ENCODE results near the gene CAPZB.
A peak's percentile ranks its signal among the peaks of the same experiment; 100 is the strongest.

The CAPZB gene

GRCh38 chr1:19404748-19405147, 80.6 kb downstream of the CAPZB start:
- DNase-seq: no peak

DNA sequence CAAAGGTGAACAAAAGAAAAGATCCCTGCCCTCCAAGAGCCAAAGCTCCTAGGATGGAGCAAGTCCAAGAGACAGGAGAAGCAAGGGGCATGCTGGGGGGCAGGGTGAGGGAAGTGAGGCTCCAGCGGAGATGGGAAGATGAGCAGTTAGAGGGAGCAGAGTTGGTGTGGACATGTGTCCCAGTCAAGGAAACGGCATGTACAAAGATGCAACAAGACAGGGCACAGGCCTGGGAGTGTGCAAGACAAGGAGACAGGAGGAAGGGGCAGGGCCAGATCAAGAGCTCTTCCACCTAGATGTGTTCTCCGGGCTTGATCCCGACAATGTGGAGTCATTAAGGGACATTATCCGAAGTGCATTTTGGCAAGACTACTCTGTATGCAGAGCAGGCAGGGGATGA, 82.1 kb downstream of the CAPZB start:
- DNase-seq: no peak

DNA sequence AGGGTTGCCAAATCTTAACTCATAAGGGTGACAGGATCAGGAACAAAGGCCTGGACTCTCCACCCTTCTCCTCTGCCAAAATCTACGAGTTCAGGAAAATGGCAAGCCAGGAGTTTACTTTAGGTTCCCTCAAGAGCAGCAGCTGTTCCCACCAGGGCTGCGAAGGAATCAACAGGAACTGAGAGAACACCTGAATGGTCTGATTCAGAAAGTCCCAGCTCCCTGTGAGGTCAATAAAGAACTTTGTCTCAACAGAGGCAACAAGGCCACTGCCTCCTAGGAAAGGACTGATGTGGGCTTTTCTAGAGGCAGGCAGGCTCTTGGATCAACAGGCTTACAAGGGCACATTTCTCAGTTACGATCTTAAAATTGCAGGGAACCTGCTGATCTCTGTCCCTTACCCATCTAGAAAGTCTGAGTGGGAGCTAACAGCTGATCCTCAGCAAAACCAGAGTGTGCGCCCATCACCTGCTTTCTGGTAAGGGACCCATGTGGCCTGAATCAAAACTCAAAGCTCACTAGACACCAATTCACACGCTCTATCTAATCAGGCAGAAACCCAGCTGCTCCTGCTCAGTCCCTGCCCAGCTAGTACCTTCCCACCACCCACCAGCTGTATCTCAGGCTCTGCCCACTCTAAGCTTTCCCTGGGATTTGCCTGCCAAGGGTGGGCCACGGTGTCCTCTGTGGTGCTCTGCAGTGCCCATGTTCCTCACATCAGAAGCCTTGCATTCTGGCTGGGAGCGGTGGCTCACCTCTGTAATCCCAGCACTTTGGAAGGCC, 83.1 kb downstream of the CAPZB start:
- no peak for DNase-seq

DNA sequence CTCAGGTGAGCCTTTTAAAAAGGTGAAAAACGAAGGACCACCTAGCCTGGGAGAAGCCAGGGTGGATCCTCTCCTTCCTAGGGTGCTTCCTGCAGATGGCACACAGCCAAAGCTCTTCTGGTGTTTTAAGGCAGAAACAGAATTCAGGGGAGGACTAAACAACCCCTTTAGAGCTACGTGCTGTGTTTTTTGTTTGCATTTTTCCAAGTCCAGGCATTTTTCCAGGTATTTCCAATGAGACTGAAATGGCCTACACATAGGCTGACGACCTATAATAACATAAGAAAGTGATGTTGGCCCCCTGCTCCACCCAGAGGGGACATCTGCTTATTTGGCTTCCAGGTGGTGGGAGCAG, 83.8 kb downstream of the CAPZB start:
- no peak for DNase-seq

- DNase-seq: no peak
These were observed 84.3 kb downstream of the CAPZB start for GRCh38 chr1:19400875-19401534.

DNA sequence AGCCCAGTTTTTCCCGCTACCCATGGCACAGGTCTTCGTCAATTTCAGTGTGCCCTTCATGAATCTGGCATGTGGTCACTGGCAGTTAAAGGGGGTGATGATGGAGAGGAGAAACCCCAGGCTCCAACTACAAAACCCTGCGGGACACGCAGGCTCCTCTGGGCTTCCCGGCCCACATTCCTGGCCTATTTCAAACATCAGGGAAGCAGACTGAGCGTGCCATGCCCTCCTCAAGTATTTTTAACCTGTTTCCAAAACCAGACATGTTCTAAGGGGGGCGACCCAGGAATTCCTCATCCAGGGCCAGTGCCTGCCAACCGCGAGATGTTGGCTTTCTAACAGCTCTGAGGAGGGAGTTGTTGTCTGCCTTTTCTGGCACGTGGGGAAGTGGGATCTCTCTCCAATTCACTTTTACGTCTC, 85.1 kb downstream of the CAPZB start:
- DNase-seq: no peak

- no peak for DNase-seq
These were observed 87.0 kb downstream of the CAPZB start for GRCh38 chr1:19398309-19398760.

DNA sequence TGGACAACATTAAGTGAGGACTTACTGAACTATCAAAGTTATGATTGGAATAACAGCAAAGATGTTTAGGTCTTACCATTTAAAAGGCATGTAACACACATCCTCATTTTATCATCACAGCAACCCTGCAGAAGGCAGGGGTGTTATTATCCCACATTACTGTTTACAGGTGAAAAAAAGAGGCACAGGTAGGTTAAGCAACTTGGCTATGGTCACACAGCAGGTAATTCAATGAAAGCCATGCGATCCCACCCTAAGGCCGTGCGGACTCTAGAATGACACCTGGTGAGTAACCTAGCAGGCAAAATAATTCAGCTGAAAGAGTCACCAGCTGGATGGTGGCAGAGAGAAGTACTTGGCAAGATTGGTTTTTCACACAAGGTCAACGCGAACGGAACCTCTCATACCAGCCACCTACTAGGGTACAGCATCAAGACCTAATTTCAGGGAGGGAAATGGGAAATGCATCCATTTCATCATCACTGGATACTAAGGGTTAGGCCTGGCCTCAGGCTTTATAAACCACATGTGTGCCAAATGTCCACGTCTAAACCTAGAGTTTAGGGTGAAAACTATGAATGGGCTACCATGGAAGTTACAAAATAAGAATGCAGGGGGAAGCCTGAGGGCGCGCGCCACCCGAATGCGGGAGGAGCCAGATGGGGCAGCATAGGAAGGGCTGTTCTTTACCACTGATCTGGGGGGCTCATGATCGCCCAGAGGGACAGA, 88.0 kb downstream of the CAPZB start:
- DNase-seq: no peak

DNA sequence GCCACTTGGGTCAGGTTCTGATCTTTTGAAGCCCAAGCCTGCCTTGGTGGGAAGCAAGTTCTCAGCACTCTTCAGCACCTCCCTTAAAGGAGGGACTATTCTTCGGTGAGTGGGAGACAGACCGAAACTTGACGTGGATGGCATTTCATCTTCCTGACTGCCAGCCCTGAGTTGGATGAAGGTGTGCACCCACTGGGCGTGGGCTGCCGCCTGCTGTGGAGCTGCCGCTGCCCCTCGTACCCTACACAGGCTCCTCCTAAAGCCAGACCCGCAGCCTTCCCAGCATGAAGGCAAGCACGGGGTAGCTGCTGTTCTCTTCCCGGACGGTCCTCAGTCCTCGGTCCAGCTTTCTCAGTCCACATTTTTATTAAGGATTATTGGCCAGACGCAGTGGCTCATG, 89.1 kb downstream of the CAPZB start:
- no peak for DNase-seq

- DNase-seq: no peak
These were observed 89.6 kb downstream of the CAPZB start for GRCh38 chr1:19395678-19396192.

DNA sequence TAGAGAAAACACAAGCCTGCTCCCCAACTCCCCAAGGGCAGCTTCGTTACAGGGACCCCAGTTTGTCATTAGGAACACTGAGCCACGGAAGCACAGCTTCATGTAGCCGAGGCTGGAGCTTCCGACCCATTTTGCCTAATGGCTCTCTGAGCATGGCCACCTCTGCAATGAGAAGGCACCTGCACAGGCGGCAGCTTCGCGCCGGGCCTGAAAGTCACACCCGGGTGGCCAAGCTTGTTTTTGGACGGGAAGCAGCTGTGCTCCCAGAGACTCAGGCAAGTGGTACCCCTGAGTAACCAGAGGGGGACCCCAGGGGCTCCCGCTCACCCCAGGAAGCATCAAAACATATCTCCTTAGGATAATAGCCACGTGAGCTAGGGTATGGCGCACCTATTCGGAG, 92.3 kb downstream of the CAPZB start:
- DNase-seq: no peak

DNA sequence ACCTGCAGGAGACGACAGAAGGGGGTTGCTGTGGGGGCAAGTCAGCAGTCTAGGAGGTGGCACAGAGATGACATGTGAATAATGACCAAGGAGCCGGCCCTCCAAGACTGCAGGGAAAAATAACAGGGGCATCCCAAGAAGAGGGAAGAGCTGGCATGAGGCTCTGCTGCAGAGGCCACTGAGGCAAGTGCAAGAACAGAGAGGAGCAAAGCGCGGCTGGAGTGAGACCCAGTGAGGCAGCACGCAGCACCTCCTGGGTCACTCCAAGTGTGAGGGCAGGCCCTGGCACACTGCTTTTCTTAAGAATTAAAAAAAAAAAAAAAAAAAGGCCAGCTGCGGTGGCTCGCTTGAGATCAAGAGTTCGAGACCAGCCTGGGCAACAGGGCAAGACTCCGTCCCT, 93.1 kb downstream of the CAPZB start:
- DNase-seq: no peak

- no peak for DNase-seq
These were observed 93.8 kb downstream of the CAPZB start for GRCh38 chr1:19391596-19391981.

- no peak for DNase-seq
These were observed 94.3 kb downstream of the CAPZB start for GRCh38 chr1:19390901-19391595.

DNA sequence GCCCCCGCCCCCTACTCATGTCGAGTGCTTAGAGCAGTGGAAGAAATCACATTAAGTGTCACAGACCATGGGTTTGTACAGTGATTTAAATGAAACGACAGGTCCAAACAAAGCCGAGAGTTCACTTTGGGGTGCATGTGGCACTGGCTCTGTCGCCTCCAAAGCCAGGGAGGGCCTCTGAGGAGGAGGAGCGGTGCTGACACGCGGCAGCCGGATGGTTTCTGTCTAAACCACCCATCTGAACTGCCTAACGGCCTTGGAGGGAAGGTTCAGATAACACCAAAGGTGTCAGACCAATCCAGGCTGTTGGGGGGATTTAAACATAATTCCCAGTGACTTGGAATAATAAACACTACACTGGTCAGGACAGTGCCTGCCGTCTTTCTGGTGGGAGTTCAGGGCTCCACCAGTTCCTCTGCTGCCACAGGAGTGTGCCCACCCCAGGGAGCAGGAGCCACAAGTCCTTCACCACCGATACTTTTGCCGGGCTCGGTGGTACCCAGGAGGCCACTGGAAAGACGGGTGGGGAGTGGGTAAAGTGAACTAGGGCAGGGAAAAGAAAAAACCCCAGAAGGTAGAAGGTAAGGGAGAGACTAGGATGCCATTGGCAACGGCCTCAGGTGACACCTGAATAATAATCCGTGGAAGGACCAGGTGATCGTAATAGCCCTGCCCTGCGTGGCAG, 95.0 kb downstream of the CAPZB start:
- DNase-seq: no peak

- DNase-seq: no peak
These were observed 96.4 kb downstream of the CAPZB start for GRCh38 chr1:19388980-19389379.

DNA sequence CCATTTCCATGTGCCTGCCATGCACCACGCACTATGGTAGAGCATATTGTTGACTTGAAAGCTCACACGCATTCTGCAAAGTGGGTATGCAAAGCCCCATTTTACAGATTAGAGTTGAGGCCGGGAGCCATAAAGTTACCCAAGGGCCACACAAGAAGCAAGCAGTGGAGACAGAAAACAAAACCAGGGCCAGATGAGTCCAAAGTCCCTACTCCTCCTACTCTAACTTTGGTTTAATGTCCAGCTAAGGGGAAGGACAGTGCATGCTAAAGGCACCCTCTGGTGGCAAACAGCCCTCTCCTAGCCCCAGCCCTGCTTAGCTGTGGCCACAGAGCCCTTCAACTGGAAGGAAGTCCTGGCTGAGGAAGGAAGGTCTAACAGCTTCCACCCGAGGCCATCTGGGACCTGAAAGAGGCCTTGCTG, 98.3 kb downstream of the CAPZB start:
- no peak for DNase-seq

- DNase-seq: no peak
These were observed 99.3 kb downstream of the CAPZB start for GRCh38 chr1:19385869-19386591.

DNA sequence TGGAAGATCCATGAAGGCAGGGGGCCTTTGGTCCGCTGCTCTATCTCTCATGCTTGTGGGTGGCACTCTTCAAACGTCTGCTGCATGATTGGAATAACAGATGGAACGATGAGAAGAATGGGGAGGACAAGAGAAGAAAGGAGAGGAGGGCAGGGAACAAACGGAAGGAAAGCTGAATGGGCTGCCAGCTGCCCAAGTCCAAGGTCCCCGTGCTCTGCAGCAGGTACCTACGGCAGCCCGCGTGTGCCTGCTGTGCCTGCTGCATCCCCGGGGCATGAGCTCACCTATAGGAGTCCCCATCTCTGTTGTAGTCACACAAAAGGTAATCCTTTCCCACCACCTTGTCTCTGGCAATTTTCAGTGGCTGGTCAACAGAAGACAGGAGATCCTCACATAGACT, 100.1 kb downstream of the CAPZB start:
- DNase-seq: no peak

- DNase-seq: no peak
These were observed 100.6 kb downstream of the CAPZB start for GRCh38 chr1:19384772-19385187.

- DNase-seq: peak; percentile 14
These were observed 101.2 kb downstream of the CAPZB start for GRCh38 chr1:19384113-19384512.

- DNase-seq: no peak
These were observed 103.1 kb downstream of the CAPZB start for GRCh38 chr1:19382222-19382621.

Data from NCI-H146 (cell line).